ENCODE measurements around the gene MOCS3. TPM values are rescaled to one million over a fixed set of nuclear protein-coding genes. Genes with fewer than 3 reads are reported as not detected.
A peak's percentile ranks its signal among the peaks of the same experiment; 100 is the strongest.

The MOCS3 gene
- total and polyA plus RNA-seq, 2 of the 13 experiments (the other 11 are each of a cell fraction or from before 2014, with no cell fraction given), result 3.7 to 8.4 TPM

DNA sequence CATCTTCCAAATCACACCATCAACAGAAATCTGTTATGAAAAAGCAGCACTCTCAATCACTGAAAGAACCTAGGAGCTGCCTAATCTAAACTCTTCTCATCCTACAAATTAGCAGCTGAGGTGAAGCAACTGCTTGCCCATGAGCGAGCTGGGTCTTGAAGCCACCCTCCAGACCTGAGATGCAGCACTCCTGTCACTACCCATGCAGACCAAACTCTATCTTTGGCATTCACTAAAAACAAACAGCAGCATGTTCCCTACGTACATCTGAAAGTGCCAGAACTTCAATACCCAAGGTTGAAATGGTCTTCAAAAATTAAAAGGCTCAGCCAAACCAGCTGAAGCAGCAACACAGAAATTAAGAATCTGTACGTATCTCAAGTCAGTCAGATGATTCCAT, 41.7 kb upstream of the MOCS3 start:
- FAIRE-seq, result no peak
- peaks cover 5% of the 10 kb centered on the region for H3K4me1 ChIP-seq (ENCODE audit: insufficient read depth, low read length)
- intact Hi-C loops (cut with micrococcal nuclease; ENCODE audit: unreplicated experiment) (no loop called here), in situ Hi-C loops (cut with HindIII; ENCODE audit: extremely low pct_ligation_motif_present, low pct_unique_long_range_greater_than_20kb) (no loop called here)
- no peak overlapping the region for H3K9ac ChIP-seq (ENCODE audit: insufficient read depth, low read depth, low read length)
- no peak for DNase-seq (ENCODE audit: low spot score)
- POLR2A ChIA-PET, result no interaction called here
- no TSS peak for BruUV-seq (replicated peaks)
- TF ChIP-seq RBM22 (optimal IDR thresholded peaks at IDR 0.05; ENCODE audit: low read length) (peak; percentile 31), ZBTB20 (CRISPR knock-in tag; IDR thresholded peaks at IDR 0.05; ENCODE audit: borderline replicate concordance, low read depth) (no peak)
- TF ChIP-seq, protein P1, sequence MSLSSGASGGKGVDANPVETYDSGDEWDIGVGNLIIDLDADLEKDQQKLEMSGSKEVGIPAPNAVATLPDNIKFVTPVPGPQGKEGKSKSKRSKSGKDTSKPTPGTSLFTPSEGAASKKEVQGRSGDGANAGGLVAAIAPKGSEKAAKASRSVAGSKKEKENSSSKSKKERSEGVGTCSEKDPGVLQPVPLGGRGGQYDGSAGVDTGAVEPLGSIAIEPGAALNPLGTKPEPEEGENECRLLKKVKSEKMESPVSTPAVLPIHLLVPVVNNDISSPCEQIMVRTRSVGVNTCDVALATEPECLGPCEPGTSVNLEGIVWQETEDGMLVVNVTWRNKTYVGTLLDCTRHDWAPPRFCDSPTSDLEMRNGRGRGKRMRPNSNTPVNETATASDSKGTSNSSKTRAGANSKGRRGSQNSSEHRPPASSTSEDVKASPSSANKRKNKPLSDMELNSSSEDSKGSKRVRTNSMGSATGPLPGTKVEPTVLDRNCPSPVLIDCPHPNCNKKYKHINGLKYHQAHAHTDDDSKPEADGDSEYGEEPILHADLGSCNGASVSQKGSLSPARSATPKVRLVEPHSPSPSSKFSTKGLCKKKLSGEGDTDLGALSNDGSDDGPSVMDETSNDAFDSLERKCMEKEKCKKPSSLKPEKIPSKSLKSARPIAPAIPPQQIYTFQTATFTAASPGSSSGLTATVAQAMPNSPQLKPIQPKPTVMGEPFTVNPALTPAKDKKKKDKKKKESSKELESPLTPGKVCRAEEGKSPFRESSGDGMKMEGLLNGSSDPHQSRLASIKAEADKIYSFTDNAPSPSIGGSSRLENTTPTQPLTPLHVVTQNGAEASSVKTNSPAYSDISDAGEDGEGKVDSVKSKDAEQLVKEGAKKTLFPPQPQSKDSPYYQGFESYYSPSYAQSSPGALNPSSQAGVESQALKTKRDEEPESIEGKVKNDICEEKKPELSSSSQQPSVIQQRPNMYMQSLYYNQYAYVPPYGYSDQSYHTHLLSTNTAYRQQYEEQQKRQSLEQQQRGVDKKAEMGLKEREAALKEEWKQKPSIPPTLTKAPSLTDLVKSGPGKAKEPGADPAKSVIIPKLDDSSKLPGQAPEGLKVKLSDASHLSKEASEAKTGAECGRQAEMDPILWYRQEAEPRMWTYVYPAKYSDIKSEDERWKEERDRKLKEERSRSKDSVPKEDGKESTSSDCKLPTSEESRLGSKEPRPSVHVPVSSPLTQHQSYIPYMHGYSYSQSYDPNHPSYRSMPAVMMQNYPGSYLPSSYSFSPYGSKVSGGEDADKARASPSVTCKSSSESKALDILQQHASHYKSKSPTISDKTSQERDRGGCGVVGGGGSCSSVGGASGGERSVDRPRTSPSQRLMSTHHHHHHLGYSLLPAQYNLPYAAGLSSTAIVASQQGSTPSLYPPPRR (CRISPR knock-in tag; IDR thresholded peaks at IDR 0.05; ENCODE audit: borderline replicate concordance), result no peak
- WGBS (ENCODE audit: low lambda C conversion rate), result 100% methylated on average over 3 of the region's 3 CpGs
- H3K36me3 ChIP-seq (replicated peaks in 1 of 2; ENCODE audit: control insufficient read depth in 1 of 2, insufficient read depth in 2 of 2, low read length in 2 of 2), result peaks cover 8 to 42% of the 10 kb centered on the region in 2 experiments
- H3K79me2 ChIP-seq (ENCODE audit: insufficient read depth, low read length), result peaks cover 94% of the 10 kb centered on the region
- CTCF ChIA-PET (ENCODE audit: low intra/inter-chr PET ratio, low total read pairs), result no interaction called here
- H3K4me3 ChIP-seq (replicated peaks in 1 of 3; ENCODE audit: insufficient read depth in 1 of 3, low read depth in 2 of 3, low read length in 3 of 3), result no peak overlapping the region
- H3K9me3 ChIP-seq (ENCODE audit: low read length), result no peaks in the 10 kb centered on the region
- H3K27ac ChIP-seq (ENCODE audit: extremely low read length, insufficient read depth, low read length), result no peak overlapping the region
- no peak overlapping the region for H3K4me2 ChIP-seq (ENCODE audit: low read depth, low read length)
- no peak for ATAC-seq
- no peak overlapping the region for H2AFZ ChIP-seq (ENCODE audit: low read length)
- H4K20me1 ChIP-seq (ENCODE audit: insufficient read depth, low read length), result peaks cover 66% of the 10 kb centered on the region
- H3K27me3 ChIP-seq (ENCODE audit: control insufficient read depth in 1 of 2, insufficient read depth in 2 of 2, low read length in 2 of 2), result no peaks in the 10 kb centered on the region

DNA sequence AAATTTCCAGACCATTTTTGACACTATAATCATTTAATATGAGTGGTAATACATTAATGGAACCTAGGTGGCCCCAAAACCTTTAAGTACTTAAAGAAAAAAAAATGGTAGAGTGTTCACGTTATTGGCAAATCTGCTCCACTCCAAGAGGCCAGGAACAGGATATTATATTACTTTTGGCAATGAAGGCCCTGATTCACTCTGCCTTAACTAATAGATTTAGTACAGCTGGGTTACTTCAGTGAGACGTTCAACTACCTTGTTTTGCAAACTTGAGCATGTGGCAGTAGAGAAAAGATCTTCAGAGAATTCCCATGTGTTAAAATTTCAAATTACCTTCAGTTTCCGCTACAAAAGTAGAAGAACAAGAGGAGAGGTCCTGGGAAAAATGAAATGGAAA, 40.2 kb upstream of the MOCS3 start:
- Histone ChIP-seq H3K9ac (ENCODE audit: insufficient read depth, low read depth, low read length) (no peak overlapping the region), H2AFZ (ENCODE audit: low read length) (no peak overlapping the region), H3K9me3 (ENCODE audit: low read length) (no peaks in the 10 kb centered on the region), H3K4me3 (replicated peaks in 1 of 3; ENCODE audit: insufficient read depth in 1 of 3, low read depth in 2 of 3, low read length in 3 of 3) (no peak overlapping the region), H3K36me3 (replicated peaks in 1 of 2; ENCODE audit: control insufficient read depth in 1 of 2, insufficient read depth in 2 of 2, low read length in 2 of 2) (peaks cover 7 to 41% of the 10 kb centered on the region in 2 experiments), H3K27ac (ENCODE audit: extremely low read length, insufficient read depth, low read length) (no peak overlapping the region), H4K20me1 (ENCODE audit: insufficient read depth, low read length) (peaks cover 71% of the 10 kb centered on the region), H3K4me1 (ENCODE audit: insufficient read depth, low read length) (no peaks in the 10 kb centered on the region), H3K4me2 (ENCODE audit: low read depth, low read length) (no peak overlapping the region), H3K27me3 (ENCODE audit: control insufficient read depth in 1 of 2, insufficient read depth in 2 of 2, low read length in 2 of 2) (no peaks in the 10 kb centered on the region), H3K79me2 (ENCODE audit: insufficient read depth, low read length) (peaks cover 95% of the 10 kb centered on the region)
- CTCF ChIA-PET (ENCODE audit: low intra/inter-chr PET ratio, low total read pairs), result no interaction called here
- ATAC-seq, result no peak
- POLR2A ChIA-PET, result no interaction called here
- intact Hi-C loops (cut with micrococcal nuclease; ENCODE audit: unreplicated experiment), result no loop called here
- no peak for DNase-seq (ENCODE audit: low spot score)
- TSS peak; percentile 1 for BruUV-seq (replicated peaks)
- WGBS (ENCODE audit: low lambda C conversion rate), result 94% methylated on average over 3 of the region's 3 CpGs
- no peak for FAIRE-seq
- in situ Hi-C loops (cut with HindIII; ENCODE audit: extremely low pct_ligation_motif_present, low pct_unique_long_range_greater_than_20kb), result no loop called here
- TF ChIP-seq MIER2 (CRISPR knock-in tag; IDR thresholded peaks at IDR 0.05) (no peak), SRSF9 (IDR thresholded peaks at IDR 0.05; ENCODE audit: borderline replicate concordance, insufficient read depth, low read depth, low read length, poor library complexity, severe bottlenecking) (no peak), ZNF260 (CRISPR knock-in tag; IDR thresholded peaks at IDR 0.05; ENCODE audit: borderline replicate concordance, low read depth) (no peak), MLX (CRISPR knock-in tag; IDR thresholded peaks at IDR 0.05) (no peak)
- TF ChIP-seq, protein P2, sequence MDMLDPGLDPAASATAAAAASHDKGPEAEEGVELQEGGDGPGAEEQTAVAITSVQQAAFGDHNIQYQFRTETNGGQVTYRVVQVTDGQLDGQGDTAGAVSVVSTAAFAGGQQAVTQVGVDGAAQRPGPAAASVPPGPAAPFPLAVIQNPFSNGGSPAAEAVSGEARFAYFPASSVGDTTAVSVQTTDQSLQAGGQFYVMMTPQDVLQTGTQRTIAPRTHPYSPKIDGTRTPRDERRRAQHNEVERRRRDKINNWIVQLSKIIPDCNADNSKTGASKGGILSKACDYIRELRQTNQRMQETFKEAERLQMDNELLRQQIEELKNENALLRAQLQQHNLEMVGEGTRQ (IDR thresholded peaks at IDR 0.05; ENCODE audit: low read depth, low read length), result no peak
- TF ChIP-seq, protein P2 (CRISPR knock-in tag; IDR thresholded peaks at IDR 0.05; ENCODE audit: borderline replicate concordance), result no peak

All from HepG2 (cell line).